GM23338 (cell line): ENCODE results near the gene FAM81B. TPM values are rescaled to one million over a fixed set of nuclear protein-coding genes. Genes with fewer than 3 reads are reported as not detected.
"Not testable (repeated sequence)": the region's sequence is repeated elsewhere in the genome, so short reads cannot be mapped to it uniquely, and the experiment has no call there.

Experiments used
- ATAC-seq: fragments of 200-7000 bp; cut with Tn5 transposase; 3 replicates; pipeline ENCODE4 v1.9.1; 2020
- DNase-seq: peaks from one replicate; pipeline ENCODE4 v3.0.0-alpha.2; 2015; ENCODE audit warnings: low spot score
- H2AFZ ChIP-seq: fragments of 200-600 bp; sonication (generic); 2 replicates; pipeline ENCODE4 v1.8.0; 2016; ENCODE audit warnings: antibody characterized with exemption, mild to moderate bottlenecking, moderate library complexity
- H3F3A ChIP-seq: fragments of 200-600 bp; sonication (generic); replicated peaks from 2 replicates; pipeline ENCODE4 v1.8.0; 2017; ENCODE audit warnings: antibody characterized with exemption, mixed run types, low read depth
- H3K27ac ChIP-seq: fragments of 200-600 bp; sonication (generic); 2 replicates; pipeline ENCODE4 v1.6.1; 2016; ENCODE audit warnings: low read depth
- H3K27me3 ChIP-seq: fragments of 200-600 bp; sonication (generic); 2 replicates; pipeline ENCODE4 v1.8.0; 2016; ENCODE audit warnings: mild to moderate bottlenecking, mixed run types, moderate library complexity; ENCODE audit not compliant: insufficient read depth
- H3K36me3 ChIP-seq: fragments of 200-600 bp; sonication (generic); 2 replicates; pipeline ENCODE4 v1.8.0; 2016; ENCODE audit warnings: mild to moderate bottlenecking; ENCODE audit not compliant: insufficient read depth
- H3K4me1 ChIP-seq: fragments of 200-600 bp; sonication (generic); 2 replicates; pipeline ENCODE4 v1.8.0; 2016; ENCODE audit warnings: mild to moderate bottlenecking, moderate library complexity; ENCODE audit not compliant: insufficient read depth
- H3K4me2 ChIP-seq: fragments of 200-600 bp; sonication (generic); 2 replicates; pipeline ENCODE4 v1.7.1; 2017; ENCODE audit warnings: mixed run types
- H3K4me3 ChIP-seq: fragments of 200-600 bp; sonication (generic); 2 replicates; pipeline ENCODE4 v1.6.1; 2016; ENCODE audit warnings: mixed run types
- H3K79me2 ChIP-seq: fragments of 200-600 bp; sonication (generic); replicated peaks from 2 replicates; pipeline ENCODE4 v1.8.0; 2017; ENCODE audit warnings: mild to moderate bottlenecking; ENCODE audit not compliant: insufficient read depth
- H3K9me2 ChIP-seq: fragments of 200-600 bp; sonication (generic); 2 replicates; pipeline ENCODE4 v1.8.0; 2017; ENCODE audit not compliant: insufficient read depth
- H4K20me1 ChIP-seq: fragments of 200-600 bp; sonication (generic); replicated peaks from 2 replicates; pipeline ENCODE4 v1.8.0; 2017; ENCODE audit warnings: mild to moderate bottlenecking; ENCODE audit not compliant: insufficient read depth
- H3K27ac Mint-ChIP-seq: 2 replicates; pipeline ENCODE4 v1.8.0; 2020; ENCODE audit warnings: inconsistent platforms, mild to moderate bottlenecking, moderate library complexity, mixed read lengths
- H3K27me3 Mint-ChIP-seq: 3 replicates; pipeline ENCODE4 v1.8.0; 2022; ENCODE audit warnings: low read depth, mild to moderate bottlenecking, moderate library complexity, mixed read lengths, inconsistent platforms; ENCODE audit not compliant: insufficient read depth, poor library complexity
- H3K36me3 Mint-ChIP-seq: 3 replicates; pipeline ENCODE4 v1.8.0; 2021; ENCODE audit warnings: low read depth, mild to moderate bottlenecking, inconsistent platforms, moderate library complexity, mixed read lengths
- H3K4me1 Mint-ChIP-seq: 3 replicates; pipeline ENCODE4 v1.8.0; 2020; ENCODE audit warnings: mild to moderate bottlenecking, inconsistent platforms, mixed read lengths
- H3K4me3 Mint-ChIP-seq: 3 replicates; pipeline ENCODE4 v1.8.0; 2021; ENCODE audit warnings: moderate library complexity, mild to moderate bottlenecking, inconsistent platforms, mixed read lengths
- H3K9me3 Mint-ChIP-seq: 3 replicates; pipeline ENCODE4 v1.8.0; 2020; ENCODE audit warnings: moderate library complexity, mild to moderate bottlenecking, inconsistent platforms, mixed read lengths
- EZH2 ChIP-seq: fragments of 200-600 bp; sonication (generic); IDR thresholded peaks from one replicate; pipeline ENCODE4 v1.8.0; 2017; ENCODE audit warnings: antibody characterized with exemption, mild to moderate bottlenecking, low read depth; ENCODE audit not compliant: unreplicated experiment
- STAT1 ChIP-seq: IDR thresholded peaks from one replicate; pipeline ENCODE4 v1.6.1; 2016; ENCODE audit warnings: antibody characterized with exemption; ENCODE audit not compliant: unreplicated experiment
- ZNF331 ChIP-seq: fragments of 250-450 bp; sonication (Bioruptor Pico); IDR thresholded peaks from 2 replicates; pipeline ENCODE4 v1.5.0; 2020; ENCODE audit warnings: low read depth, mild to moderate bottlenecking, moderate library complexity
- polyA plus RNA-seq: library from polyadenylated mRNA; unstranded; fragments of >200 nt; fragmentation: Nextera tagmentation; extraction: Ambion mirVana; gene quantifications from 2 replicates; pipeline ENCODE4 v1.2.1, GENCODE V29; 2016
- total RNA-seq: library from RNA; depleted of rRNA; stranded (reverse); fragments of >200 nt; shearing (Covaris generic); gene quantifications from 2 replicates; pipeline ENCODE4 v1.2.3, GENCODE V29; 2014
- TF ChIP-seq, protein P1 (sequence below): IDR thresholded peaks from one replicate; pipeline ENCODE4 v1.6.1; 2018; ENCODE audit warnings: antibody characterized with exemption; ENCODE audit not compliant: unreplicated experiment
- TF ChIP-seq, protein P2 (sequence below), 2 experiments: fragments of 200-600 bp in 1 of 2; sonication (generic) in 1 of 2; conservative IDR thresholded peaks; 2 replicates each; pipeline versions ENCODE4 v1.5.1 to v1.6.1; 2016 to 2017; ENCODE audit warnings: antibody characterized with exemption in 2 of 2, low read depth in 2 of 2, mild to moderate bottlenecking in 2 of 2, moderate library complexity in 1 of 2

FAM81B gene
- total and polyA plus RNA-seq, 2 experiments from 2014 or later = 0.40 TPM; not detected in 1

DNA sequence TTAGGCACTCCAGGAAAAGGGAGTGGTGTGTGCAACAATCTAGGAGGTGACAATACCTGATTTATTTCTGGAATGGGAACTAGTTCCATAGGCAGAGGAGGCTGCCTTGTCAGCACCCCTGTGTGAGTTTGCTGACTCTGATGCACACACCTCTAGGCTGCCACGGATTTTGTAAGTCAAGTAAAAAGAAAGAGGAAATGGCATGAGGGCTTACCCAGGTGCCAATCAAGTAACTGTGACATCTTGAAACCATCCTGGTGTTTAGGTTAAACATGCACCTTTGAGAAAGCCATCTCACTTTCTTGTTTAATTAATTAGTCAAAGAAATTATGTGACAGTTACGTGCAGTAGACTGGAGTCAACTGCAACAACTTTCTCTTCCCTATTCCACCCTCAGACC lies 32.3 kb upstream of the FAM81B start:
- H3K9me2 ChIP-seq = no peaks in the 10 kb centered on the region
- no peaks in the 10 kb centered on the region for H3F3A ChIP-seq
- H3K4me3 ChIP-seq = no peak overlapping the region
- H3K36me3 Mint-ChIP-seq = no peaks in the 10 kb centered on the region; the same call in 2 of the 3 replicates
- no peaks in the 10 kb centered on the region for H3K79me2 ChIP-seq
- no peaks in the 10 kb centered on the region for H3K27me3 ChIP-seq
- peaks cover 6% of the 10 kb centered on the region; the same call in 1 of the 3 replicates for H3K9me3 Mint-ChIP-seq
- no peak overlapping the region for H3K4me2 ChIP-seq
- no peaks in the 10 kb centered on the region for H3K27me3 Mint-ChIP-seq
- TF ChIP-seq, protein P1, sequence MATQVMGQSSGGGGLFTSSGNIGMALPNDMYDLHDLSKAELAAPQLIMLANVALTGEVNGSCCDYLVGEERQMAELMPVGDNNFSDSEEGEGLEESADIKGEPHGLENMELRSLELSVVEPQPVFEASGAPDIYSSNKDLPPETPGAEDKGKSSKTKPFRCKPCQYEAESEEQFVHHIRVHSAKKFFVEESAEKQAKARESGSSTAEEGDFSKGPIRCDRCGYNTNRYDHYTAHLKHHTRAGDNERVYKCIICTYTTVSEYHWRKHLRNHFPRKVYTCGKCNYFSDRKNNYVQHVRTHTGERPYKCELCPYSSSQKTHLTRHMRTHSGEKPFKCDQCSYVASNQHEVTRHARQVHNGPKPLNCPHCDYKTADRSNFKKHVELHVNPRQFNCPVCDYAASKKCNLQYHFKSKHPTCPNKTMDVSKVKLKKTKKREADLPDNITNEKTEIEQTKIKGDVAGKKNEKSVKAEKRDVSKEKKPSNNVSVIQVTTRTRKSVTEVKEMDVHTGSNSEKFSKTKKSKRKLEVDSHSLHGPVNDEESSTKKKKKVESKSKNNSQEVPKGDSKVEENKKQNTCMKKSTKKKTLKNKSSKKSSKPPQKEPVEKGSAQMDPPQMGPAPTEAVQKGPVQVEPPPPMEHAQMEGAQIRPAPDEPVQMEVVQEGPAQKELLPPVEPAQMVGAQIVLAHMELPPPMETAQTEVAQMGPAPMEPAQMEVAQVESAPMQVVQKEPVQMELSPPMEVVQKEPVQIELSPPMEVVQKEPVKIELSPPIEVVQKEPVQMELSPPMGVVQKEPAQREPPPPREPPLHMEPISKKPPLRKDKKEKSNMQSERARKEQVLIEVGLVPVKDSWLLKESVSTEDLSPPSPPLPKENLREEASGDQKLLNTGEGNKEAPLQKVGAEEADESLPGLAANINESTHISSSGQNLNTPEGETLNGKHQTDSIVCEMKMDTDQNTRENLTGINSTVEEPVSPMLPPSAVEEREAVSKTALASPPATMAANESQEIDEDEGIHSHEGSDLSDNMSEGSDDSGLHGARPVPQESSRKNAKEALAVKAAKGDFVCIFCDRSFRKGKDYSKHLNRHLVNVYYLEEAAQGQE = no peak
- TF ChIP-seq ZNF331 = no peak
- TF ChIP-seq EZH2 = no peak
- no peaks in the 10 kb centered on the region; the same call in 2 of the 3 replicates for H3K4me1 Mint-ChIP-seq
- no peak for DNase-seq
- no peaks in the 10 kb centered on the region for H3K36me3 ChIP-seq
- H3K4me1 ChIP-seq = no peaks in the 10 kb centered on the region
- H4K20me1 ChIP-seq = no peaks in the 10 kb centered on the region
- H3K27ac ChIP-seq = no peak overlapping the region
- no peak overlapping the region for H3K27ac Mint-ChIP-seq
- peak overlapping the region; percentile 39; the same call in 1 of the 2 replicates for H2AFZ ChIP-seq
- H3K4me3 Mint-ChIP-seq = no peak overlapping the region
- ATAC-seq = no peak

DNA sequence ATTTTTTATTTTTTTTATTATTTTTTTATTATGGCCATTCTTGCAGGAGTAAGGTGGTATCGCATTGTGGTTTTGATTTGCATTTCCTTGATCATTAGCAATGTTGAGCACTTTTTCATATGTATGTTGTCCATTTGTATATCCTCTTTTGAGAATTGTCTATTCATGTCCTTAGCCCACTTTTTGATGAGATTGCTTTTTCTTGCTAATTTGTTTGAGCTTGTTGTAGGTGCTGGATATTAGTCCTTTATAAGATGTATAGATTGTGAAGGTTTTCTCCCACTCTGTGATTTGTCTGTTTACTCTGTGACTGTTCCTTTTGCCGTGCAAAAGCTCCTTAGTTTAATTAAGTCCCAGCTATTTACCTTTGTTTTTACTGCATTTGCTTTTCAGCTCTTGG lies 30.5 kb upstream of the FAM81B start:
- H3K9me2 ChIP-seq, H3K4me2 ChIP-seq, H3K4me1 Mint-ChIP-seq, H4K20me1 ChIP-seq, H3K27ac ChIP-seq, H3K4me3 Mint-ChIP-seq, H3K27me3 Mint-ChIP-seq, H3K36me3 ChIP-seq, H3F3A ChIP-seq, H3K36me3 Mint-ChIP-seq, H3K27ac Mint-ChIP-seq, H3K27me3 ChIP-seq, DNase-seq, H2AFZ ChIP-seq, H3K79me2 ChIP-seq, H3K4me3 ChIP-seq, H3K4me1 ChIP-seq, ATAC-seq: not testable (repeated sequence)
- H3K9me3 Mint-ChIP-seq = peaks cover 23% of the 10 kb centered on the region

DNA sequence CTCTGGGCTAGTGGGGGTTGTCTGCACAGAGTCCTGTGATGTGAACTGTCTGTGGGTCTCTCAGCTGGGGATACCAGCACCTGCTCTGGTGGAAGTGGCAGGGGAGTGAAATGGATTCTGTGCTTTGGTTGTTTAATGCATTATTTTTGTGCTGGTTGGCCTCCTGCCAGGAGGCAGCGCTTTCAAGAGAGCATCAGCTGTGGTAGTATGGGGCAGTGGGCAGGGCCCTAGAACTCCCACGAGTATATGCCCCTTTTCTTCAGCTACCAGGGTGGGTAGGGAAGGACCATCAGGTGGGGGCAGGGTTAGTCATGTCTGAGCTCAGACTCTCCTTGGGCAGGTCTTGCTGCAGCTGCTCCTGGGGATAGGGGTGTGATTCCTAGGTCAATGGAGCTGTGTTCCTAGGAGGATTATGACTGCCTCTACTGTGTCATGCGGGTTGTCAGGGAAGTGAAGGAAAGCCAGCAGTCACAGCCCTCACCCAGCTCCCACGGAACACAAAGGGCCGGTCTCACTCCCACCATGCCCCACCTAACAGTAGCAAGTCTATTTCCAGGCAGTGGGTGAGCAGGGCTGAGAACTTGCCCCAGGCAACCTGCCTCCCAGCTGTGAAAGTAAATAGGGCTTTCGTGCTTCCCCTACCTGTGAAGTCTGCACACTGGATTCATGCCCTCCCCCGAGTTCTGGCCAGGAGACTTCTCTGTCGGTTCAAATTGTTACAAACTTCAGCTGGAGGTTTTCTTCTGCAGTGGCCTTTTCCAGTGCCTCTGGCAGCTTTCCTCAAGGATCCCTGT lies 25.7 kb upstream of the FAM81B start:
- Mint-ChIP-seq H3K36me3 (peaks cover 8% of the 10 kb centered on the region; the same call in 2 of the 3 replicates), H3K4me1 (no peaks in the 10 kb centered on the region), H3K4me3 (no peak overlapping the region), H3K27ac (no peak overlapping the region), H3K9me3 (peaks cover 23% of the 10 kb centered on the region), H3K27me3 (no peaks in the 10 kb centered on the region)
- Histone ChIP-seq H3K4me2 (no peak overlapping the region), H3F3A (no peaks in the 10 kb centered on the region), H3K4me1 (no peaks in the 10 kb centered on the region), H4K20me1 (no peaks in the 10 kb centered on the region), H3K36me3 (no peaks in the 10 kb centered on the region), H3K79me2 (no peaks in the 10 kb centered on the region), H2AFZ (peak overlapping the region; percentile 66), H3K9me2 (peaks cover 8% of the 10 kb centered on the region; the same call in 1 of the 2 replicates), H3K27me3 (no peaks in the 10 kb centered on the region), H3K4me3 (no peak overlapping the region), H3K27ac (no peak overlapping the region)
- ATAC-seq = no peak
- DNase-seq = no peak
- no peak for TF ChIP-seq STAT1
- TF ChIP-seq, protein P2, sequence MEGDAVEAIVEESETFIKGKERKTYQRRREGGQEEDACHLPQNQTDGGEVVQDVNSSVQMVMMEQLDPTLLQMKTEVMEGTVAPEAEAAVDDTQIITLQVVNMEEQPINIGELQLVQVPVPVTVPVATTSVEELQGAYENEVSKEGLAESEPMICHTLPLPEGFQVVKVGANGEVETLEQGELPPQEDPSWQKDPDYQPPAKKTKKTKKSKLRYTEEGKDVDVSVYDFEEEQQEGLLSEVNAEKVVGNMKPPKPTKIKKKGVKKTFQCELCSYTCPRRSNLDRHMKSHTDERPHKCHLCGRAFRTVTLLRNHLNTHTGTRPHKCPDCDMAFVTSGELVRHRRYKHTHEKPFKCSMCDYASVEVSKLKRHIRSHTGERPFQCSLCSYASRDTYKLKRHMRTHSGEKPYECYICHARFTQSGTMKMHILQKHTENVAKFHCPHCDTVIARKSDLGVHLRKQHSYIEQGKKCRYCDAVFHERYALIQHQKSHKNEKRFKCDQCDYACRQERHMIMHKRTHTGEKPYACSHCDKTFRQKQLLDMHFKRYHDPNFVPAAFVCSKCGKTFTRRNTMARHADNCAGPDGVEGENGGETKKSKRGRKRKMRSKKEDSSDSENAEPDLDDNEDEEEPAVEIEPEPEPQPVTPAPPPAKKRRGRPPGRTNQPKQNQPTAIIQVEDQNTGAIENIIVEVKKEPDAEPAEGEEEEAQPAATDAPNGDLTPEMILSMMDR (conservative IDR thresholded peaks at IDR 0.05; ENCODE audit: low read depth in 2 of 2) = no peak
